ENCODE results near the gene RAP1GAP2.

- no peak for TF ChIP-seq ZNF512 (CRISPR knock-in tag; IDR thresholded peaks at IDR 0.05; ENCODE audit: borderline replicate concordance)
- no peak for TF ChIP-seq CREB1 (CRISPR knock-in tag; IDR thresholded peaks at IDR 0.05)
- no peak for TF ChIP-seq FOXJ3 (CRISPR knock-in tag; IDR thresholded peaks at IDR 0.05; ENCODE audit: borderline replicate concordance)
- TF ChIP-seq NFYB (CRISPR knock-in tag; conservative IDR thresholded peaks at IDR 0.05; ENCODE audit: low read depth) = no peak
- no peak for TF ChIP-seq CTCF (IDR thresholded peaks at IDR 0.05)
- TF ChIP-seq E2F5 (CRISPR knock-in tag; IDR thresholded peaks at IDR 0.05) = no peak
- TF ChIP-seq PREB (CRISPR knock-in tag; IDR thresholded peaks at IDR 0.05; ENCODE audit: borderline replicate concordance) = no peak
- no peak for TF ChIP-seq ELF4 (CRISPR knock-in tag; IDR thresholded peaks at IDR 0.05; ENCODE audit: low read depth)
- no peak for TF ChIP-seq MAX (CRISPR knock-in tag; IDR thresholded peaks at IDR 0.05)
- TF ChIP-seq ESRRA (CRISPR knock-in tag; IDR thresholded peaks at IDR 0.05; ENCODE audit: borderline replicate concordance) = no peak
- no peak for TF ChIP-seq ZNF532 (CRISPR knock-in tag; IDR thresholded peaks at IDR 0.05; ENCODE audit: borderline replicate concordance)
- TF ChIP-seq NR2C2 (CRISPR knock-in tag; IDR thresholded peaks at IDR 0.05) = no peak
- TF ChIP-seq TCF7 (CRISPR knock-in tag; IDR thresholded peaks at IDR 0.05; ENCODE audit: low read depth) = no peak
- no peak for TF ChIP-seq TEAD4 (CRISPR knock-in tag; IDR thresholded peaks at IDR 0.05)
Measured at GRCh38 chr17:2959371-2960130, 163.3 kb downstream of the RAP1GAP2 start.
